H9 (cell line): ENCODE data around the gene NDOR1. TPM values are rescaled to one million over a fixed set of nuclear protein-coding genes. Genes with fewer than 3 reads are reported as not detected.

Experiments
- DNase-seq: peaks from one replicate; pipeline ENCODE4 v3.0.0-alpha.2; 2017
- H2AFZ ChIP-seq: one replicate; pipeline ENCODE4 v1.6.1; 2013; ENCODE audit warnings: mild to moderate bottlenecking, low read length, control low read depth, moderate library complexity
- H2AK5ac ChIP-seq: 2 replicates; pipeline ENCODE4 v1.6.1; 2013; ENCODE audit warnings: low read length, control low read depth, mixed read lengths; ENCODE audit not compliant: insufficient read length
- H2BK120ac ChIP-seq: one replicate; pipeline ENCODE4 v1.6.1; 2013; ENCODE audit warnings: low read depth, mild to moderate bottlenecking, low read length, control low read depth, inconsistent platforms; ENCODE audit not compliant: poor library complexity, severe bottlenecking
- H2BK12ac ChIP-seq: 2 replicates; pipeline ENCODE4 v1.6.1; 2013; ENCODE audit warnings: low read length, control low read depth, mixed read lengths, low read depth; ENCODE audit not compliant: insufficient read length
- H2BK15ac ChIP-seq: 2 replicates; pipeline ENCODE4 v1.6.1; 2013; ENCODE audit warnings: low read depth, low read length, control low read depth
- H2BK20ac ChIP-seq: one replicate; pipeline ENCODE4 v1.6.1; 2013; ENCODE audit warnings: low read depth, mild to moderate bottlenecking, low read length, control low read depth, inconsistent platforms; ENCODE audit not compliant: poor library complexity, severe bottlenecking
- H2BK5ac ChIP-seq: 2 replicates; pipeline ENCODE4 v1.6.1; 2013; ENCODE audit warnings: low read length, control low read depth, mixed read lengths; ENCODE audit not compliant: insufficient read length
- H3K14ac ChIP-seq: 2 replicates; pipeline ENCODE4 v1.6.1; 2013; ENCODE audit warnings: low read length, control low read depth; ENCODE audit not compliant: insufficient read depth
- H3K18ac ChIP-seq: 2 replicates; pipeline ENCODE4 v1.6.1; 2013; ENCODE audit warnings: low read depth, mild to moderate bottlenecking, mixed read lengths, low read length, control low read depth; ENCODE audit not compliant: insufficient read length
- H3K23ac ChIP-seq: 2 replicates; pipeline ENCODE4 v1.6.1; 2013; ENCODE audit warnings: low read length, control low read depth, mixed read lengths, low read depth; ENCODE audit not compliant: insufficient read length
- H3K23me2 ChIP-seq: 2 replicates; pipeline ENCODE4 v1.6.1; 2013; ENCODE audit warnings: low read depth, mild to moderate bottlenecking, mixed read lengths, low read length, control low read depth; ENCODE audit not compliant: insufficient read length, poor library complexity, severe bottlenecking
- H3K27ac ChIP-seq: 2 replicates; pipeline ENCODE4 v1.5.1; 2013; ENCODE audit warnings: low read length, control low read depth, mixed read lengths, low read depth; ENCODE audit not compliant: insufficient read length
- H3K27me3 ChIP-seq: 2 replicates; pipeline ENCODE4 v1.6.1; 2013; ENCODE audit warnings: low read length, control low read depth, inconsistent platforms; ENCODE audit not compliant: insufficient read depth
- H3K4ac ChIP-seq: 2 replicates; pipeline ENCODE4 v1.6.1; 2013; ENCODE audit warnings: low read depth, mild to moderate bottlenecking, control low read depth, inconsistent platforms, low read length, moderate library complexity
- H3K4me1 ChIP-seq: 2 replicates; pipeline ENCODE4 v1.6.1; 2013; ENCODE audit warnings: low read length, control low read depth, inconsistent platforms; ENCODE audit not compliant: insufficient read depth
- H3K4me2 ChIP-seq: 2 replicates; pipeline ENCODE4 v1.6.1; 2013; ENCODE audit warnings: low read length, control low read depth, mixed read lengths; ENCODE audit not compliant: insufficient read length, insufficient read depth
- H3K56ac ChIP-seq: 2 replicates; pipeline ENCODE4 v1.6.1; 2013; ENCODE audit warnings: low read depth, mild to moderate bottlenecking, mixed read lengths, low read length, control low read depth; ENCODE audit not compliant: insufficient read length
- H3K79me1 ChIP-seq: 2 replicates; pipeline ENCODE4 v1.6.1; 2013; ENCODE audit warnings: low read depth, mild to moderate bottlenecking, moderate library complexity, low read length, control low read depth, inconsistent platforms; ENCODE audit not compliant: insufficient read depth, poor library complexity, severe bottlenecking
- H3K79me2 ChIP-seq: 2 replicates; pipeline ENCODE4 v1.6.1; 2013; ENCODE audit warnings: low read length, control low read depth, inconsistent platforms; ENCODE audit not compliant: insufficient read depth
- H3K9ac ChIP-seq: 2 replicates; pipeline ENCODE4 v1.6.1; 2013; ENCODE audit warnings: low read length, control low read depth, mixed read lengths; ENCODE audit not compliant: insufficient read length; ENCODE audit errors: extremely low read depth
- H3K9me3 ChIP-seq: one replicate; pipeline ENCODE4 v1.6.1; 2013; ENCODE audit warnings: low read depth, low read length, inconsistent platforms; ENCODE audit not compliant: control insufficient read depth
- H3T11ph ChIP-seq: one replicate; pipeline ENCODE4 v1.6.1; 2013; ENCODE audit warnings: mild to moderate bottlenecking, low read length, control low read depth, inconsistent platforms
- H4K20me1 ChIP-seq: one replicate; pipeline ENCODE4 v1.6.1; 2013; ENCODE audit not compliant: control insufficient read depth, insufficient read length, insufficient read depth
- H4K5ac ChIP-seq: 2 replicates; pipeline ENCODE4 v1.6.1; 2013; ENCODE audit warnings: low read depth, mild to moderate bottlenecking, mixed read lengths, low read length, control low read depth; ENCODE audit not compliant: insufficient read length
- H4K8ac ChIP-seq: replicated peaks from 2 replicates; pipeline ENCODE4 v1.6.1; 2013; ENCODE audit warnings: low read length, control low read depth, mixed read lengths, low read depth; ENCODE audit not compliant: insufficient read length
- H4K91ac ChIP-seq: 2 replicates; pipeline ENCODE4 v1.6.1; 2013; ENCODE audit warnings: low read depth, mild to moderate bottlenecking, moderate library complexity, mixed read lengths, low read length, control low read depth; ENCODE audit not compliant: insufficient read length
- H3K27ac Mint-ChIP-seq, 3 experiments: 2 replicates in 2 of 3; 3 replicates in 1 of 3; pipeline ENCODE4 v1.8.0; 2020 to 2021; ENCODE audit warnings: mixed read lengths in 3 of 3, mild to moderate bottlenecking in 1 of 3, moderate library complexity in 1 of 3
- H3K27me3 Mint-ChIP-seq: 2 replicates; pipeline ENCODE4 v1.8.0; 2021; ENCODE audit warnings: low read depth, mild to moderate bottlenecking, moderate library complexity, mixed read lengths
- H3K36me3 Mint-ChIP-seq, 3 experiments: 2 replicates in 2 of 3; 3 replicates in 1 of 3; pipeline ENCODE4 v1.8.0; 2020 to 2021; ENCODE audit warnings: low read depth in 3 of 3, mixed read lengths in 3 of 3; ENCODE audit not compliant: insufficient read depth in 1 of 3
- H3K4me1 Mint-ChIP-seq, 2 experiments: 2 replicates each; pipeline ENCODE4 v1.8.0; 2020; ENCODE audit warnings: mixed read lengths in 2 of 2
- H3K4me3 Mint-ChIP-seq, 2 experiments: 2 replicates in 1 of 2; 3 replicates in 1 of 2; pipeline ENCODE4 v1.8.0; 2020 to 2021; ENCODE audit warnings: mild to moderate bottlenecking in 2 of 2, mixed read lengths in 2 of 2, moderate library complexity in 1 of 2
- H3K9me3 Mint-ChIP-seq, 2 experiments: 2 replicates in 1 of 2; 3 replicates in 1 of 2; pipeline ENCODE4 v1.8.0; 2020; ENCODE audit warnings: mild to moderate bottlenecking in 2 of 2, mixed read lengths in 2 of 2, moderate library complexity in 1 of 2
- CTCF ChIP-seq: fragments of 200-600 bp; sonication (generic); conservative IDR thresholded peaks from 3 replicates; pipeline ENCODE4 v1.8.0; 2021; ENCODE audit warnings: antibody characterized with exemption, mild to moderate bottlenecking
- WGBS: extraction: QIAGEN DNeasy Blood & Tissue Kit; methylation state at CpG from one replicate; pipeline ENCODE4 v1.1.7; 2013; ENCODE audit warnings: missing lambda C conversion rate, low lambda C conversion rate, mixed read lengths; ENCODE audit not compliant: insufficient read length; ENCODE audit errors: extremely low coverage; 5-methylcytosine and 5-hydroxymethylcytosine counted together
- total RNA-seq: library from RNA; stranded (reverse); gene quantifications from 2 replicates; pipeline ENCODE4 v1.2.1, GENCODE V29; 2021

Gene NDOR1
- total RNA-seq, 1 experiment from 2014 or later, result 44.1 TPM

- Histone ChIP-seq H2BK15ac (no peak overlapping the region), H2BK120ac (no peak overlapping the region), H2BK5ac (no peak overlapping the region), H3K14ac (peak overlapping the region; percentile 86; the same call in 1 of the 2 replicates), H3K4me1 (no peaks in the 10 kb centered on the region; the same call in 1 of the 2 replicates), H3K79me1 (peaks cover 16% of the 10 kb centered on the region), H2AFZ (no peak overlapping the region), H3K27ac (no peak overlapping the region), H3K23ac (no peak overlapping the region), H3K4ac (no peak overlapping the region), H3K27me3 (no peaks in the 10 kb centered on the region), H2BK20ac (no peak overlapping the region), H2BK12ac (no peak overlapping the region), H3T11ph (no peak overlapping the region), H3K79me2 (peaks cover 12% of the 10 kb centered on the region; the same call in 1 of the 2 replicates), H3K56ac (no peak overlapping the region), H3K18ac (peak overlapping the region; percentile 52), H3K9me3 (no peaks in the 10 kb centered on the region), H3K9ac (peak overlapping the region; percentile 67), H3K23me2 (peaks cover 8% of the 10 kb centered on the region), H2AK5ac (no peak overlapping the region), H4K20me1 (no peaks in the 10 kb centered on the region), H3K4me2 (peak overlapping the region; percentile 65), H4K8ac (no peak overlapping the region), H4K91ac (no peak overlapping the region), H4K5ac (no peak overlapping the region)
- H3K27ac Mint-ChIP-seq, result peak overlapping the region; percentile 18 to 82 (median 66); a peak in 1 of 7 replicates
- no peak for DNase-seq
- TF ChIP-seq CTCF, result no peak
- H3K4me3 Mint-ChIP-seq, result peak overlapping the region; percentile 76 to 85
- H3K4me1 Mint-ChIP-seq, result peaks cover 15 to 37% of the 10 kb centered on the region in 2 experiments
- no CpG with 5 or more reads among the region's 23 CpGs for WGBS
- H3K36me3 Mint-ChIP-seq, result peaks cover 0 to 6% (median 0%) of the 10 kb centered on the region in 3 experiments; a peak in 5 of 7 replicates
- no peaks in the 10 kb centered on the region for H3K9me3 Mint-ChIP-seq
- peaks cover 2% of the 10 kb centered on the region; the same call in 1 of the 2 replicates for H3K27me3 Mint-ChIP-seq
These were observed 4.2 kb upstream of the NDOR1 start for GRCh38 chr9:137201205-137201868.
